SKM-1 treated with dmso at 0.1 percent for 144 hours (cell line): ENCODE measurements around the gene TMEM200A.
A peak's percentile ranks its signal among the peaks of the same experiment; 100 is the strongest.
"Not testable (repeated sequence)": the region's sequence is repeated elsewhere in the genome, so short reads cannot be mapped to it uniquely, and the experiment has no call there.

Source experiments
- DNase-seq: peaks from one replicate; lab custom pipeline; 2025; ENCODE audit not compliant: unreplicated experiment; lab: John Stamatoyannopoulos, UW

TMEM200A gene

GRCh38 chr6:130365166-130366106, at the start of gene TMEM200A:
TSS of gene TMEM200A (plus strand) at chr6:130366017. CDS start at chr6:130440423, 74,406 bp downstream.
- DNase-seq: peak; percentile 10

- no peak for DNase-seq
These were observed 44.9 kb upstream of the TMEM200A start for GRCh38 chr6:130320908-130321307.

- peak; percentile 12 for DNase-seq
These were observed 43.0 kb upstream of the TMEM200A start for GRCh38 chr6:130322673-130323268.

- DNase-seq: no peak
These were observed 41.2 kb upstream of the TMEM200A start for GRCh38 chr6:130324657-130325056.

- DNase-seq: no peak
These were observed 39.3 kb upstream of the TMEM200A start for GRCh38 chr6:130326496-130326895.

- DNase-seq: no peak
These were observed 28.3 kb upstream of the TMEM200A start for GRCh38 chr6:130337534-130337933.

- not testable (repeated sequence) for DNase-seq
These were observed 19.5 kb upstream of the TMEM200A start for GRCh38 chr6:130346324-130346723.

GRCh38 chr6:130354322-130354721, 11.5 kb upstream of the TMEM200A start:
- no peak for DNase-seq

GRCh38 chr6:130355572-130355971, 10.2 kb upstream of the TMEM200A start:
- DNase-seq: no peak

GRCh38 chr6:130357436-130357835, 8.4 kb upstream of the TMEM200A start:
- no peak for DNase-seq

- DNase-seq: no peak
These were observed 6.1 kb upstream of the TMEM200A start for GRCh38 chr6:130359736-130360135.

GRCh38 chr6:130362128-130362527, 3.7 kb upstream of the TMEM200A start:
- DNase-seq: no peak

- DNase-seq: no peak
These were observed 1.5 kb upstream of the TMEM200A start for GRCh38 chr6:130364224-130364780.

GRCh38 chr6:130366107-130367005, 539 bp downstream of the TMEM200A start:
- DNase-seq: peak; percentile 3

GRCh38 chr6:130367767-130368166, 1.9 kb downstream of the TMEM200A start:
- no peak for DNase-seq

- no peak for DNase-seq
These were observed 2.8 kb downstream of the TMEM200A start for GRCh38 chr6:130368576-130368975.

- no peak for DNase-seq
These were observed 4.0 kb downstream of the TMEM200A start for GRCh38 chr6:130369831-130370230.

GRCh38 chr6:130371921-130372420, 6.2 kb downstream of the TMEM200A start:
- DNase-seq: no peak

GRCh38 chr6:130372786-130373185, 7.0 kb downstream of the TMEM200A start:
- no peak for DNase-seq

- no peak for DNase-seq
These were observed 8.2 kb downstream of the TMEM200A start for GRCh38 chr6:130373992-130374391.

- DNase-seq: no peak
These were observed 11.1 kb downstream of the TMEM200A start for GRCh38 chr6:130376936-130377335.
